Measurements from ENCODE around the gene LUC7L. TPM values are rescaled to one million over a fixed set of nuclear protein-coding genes. Genes with fewer than 3 reads are reported as not detected.

LUC7L gene
- total RNA-seq, 1 experiment from 2014 or later: 137 TPM

- H3K4me1 ChIP-seq (ENCODE audit: insufficient read depth, low read length): no peaks in the 10 kb centered on the region
- no peak overlapping the region for H3K27ac Mint-ChIP-seq
- no CpG with 5 or more reads among the region's 30 CpGs for WGBS (ENCODE audit: extremely low coverage, insufficient read length, low lambda C conversion rate)
- H3K23me2 ChIP-seq (ENCODE audit: insufficient read length, low read depth, low read length, poor library complexity, severe bottlenecking): peaks cover 5% of the 10 kb centered on the region
- no peaks in the 10 kb centered on the region for H3K79me1 ChIP-seq (ENCODE audit: insufficient read depth, low read depth, low read length, poor library complexity, severe bottlenecking)
- TF ChIP-seq CTCF (conservative IDR thresholded peaks at IDR 0.05): no peak
- no peak overlapping the region for H3K9ac ChIP-seq (ENCODE audit: extremely low read depth, insufficient read length, low read length)
- no peak overlapping the region for H4K5ac ChIP-seq (ENCODE audit: insufficient read length, low read depth, low read length)
- DNase-seq: no peak
- H3K9me3 ChIP-seq (ENCODE audit: control insufficient read depth, low read depth, low read length): no peaks in the 10 kb centered on the region
- no peak overlapping the region for H3K56ac ChIP-seq (ENCODE audit: insufficient read length, low read depth, low read length)
- H3K4me3 Mint-ChIP-seq: no peak overlapping the region; a peak in 1 of 5 replicates
- H3T11ph ChIP-seq (ENCODE audit: low read length): no peak overlapping the region
- H3K27me3 ChIP-seq (ENCODE audit: insufficient read depth, low read length): peaks cover 3% of the 10 kb centered on the region; the same call in 1 of the 2 replicates
- no peaks in the 10 kb centered on the region; a peak in 1 of 5 replicates for H3K9me3 Mint-ChIP-seq
- no peak overlapping the region for H2BK5ac ChIP-seq (ENCODE audit: insufficient read length, low read length)
- no peak overlapping the region for H3K27ac ChIP-seq (ENCODE audit: insufficient read length, low read depth, low read length)
- H3K4me2 ChIP-seq (ENCODE audit: insufficient read depth, insufficient read length, low read length): no peak overlapping the region
- no peak overlapping the region for H2AK5ac ChIP-seq (ENCODE audit: insufficient read length, low read length)
- H2AFZ ChIP-seq (ENCODE audit: low read length): no peak overlapping the region
- no peak overlapping the region for H2BK12ac ChIP-seq (ENCODE audit: insufficient read length, low read depth, low read length)
- H3K4me1 Mint-ChIP-seq: peaks cover 0 to 2% of the 10 kb centered on the region in 2 experiments; a peak in 1 of 4 replicates
- no peak overlapping the region for H2BK15ac ChIP-seq (ENCODE audit: low read depth, low read length)
- no peak overlapping the region for H4K91ac ChIP-seq (ENCODE audit: insufficient read length, low read depth, low read length)
- H3K23ac ChIP-seq (ENCODE audit: insufficient read length, low read depth, low read length): no peak overlapping the region
- no peak overlapping the region for H2BK20ac ChIP-seq (ENCODE audit: low read depth, low read length, poor library complexity, severe bottlenecking)
- H3K27me3 Mint-ChIP-seq (ENCODE audit: low read depth): peaks cover 37% of the 10 kb centered on the region
- no peak overlapping the region for H3K18ac ChIP-seq (ENCODE audit: insufficient read length, low read depth, low read length)
- no peaks in the 10 kb centered on the region for H3K36me3 Mint-ChIP-seq (ENCODE audit: insufficient read depth in 1 of 3, low read depth in 3 of 3)
- H3K14ac ChIP-seq (ENCODE audit: insufficient read depth, low read length): no peak overlapping the region
- H2BK120ac ChIP-seq (ENCODE audit: low read depth, low read length, poor library complexity, severe bottlenecking): no peak overlapping the region
- no peaks in the 10 kb centered on the region for H3K79me2 ChIP-seq (ENCODE audit: insufficient read depth, low read length)
- no peak overlapping the region for H4K8ac ChIP-seq (replicated peaks; ENCODE audit: insufficient read length, low read depth, low read length)
- no peaks in the 10 kb centered on the region for H4K20me1 ChIP-seq (ENCODE audit: control insufficient read depth, insufficient read depth, insufficient read length)
- no peak overlapping the region for H3K4ac ChIP-seq (ENCODE audit: low read depth, low read length)
Observed at GRCh38 chr16:273547-274421, 44.5 kb upstream of the LUC7L start.
